Mesenchymal stem cell (in vitro differentiated cells and primary cell): ENCODE data around the gene SRMS.

Experiments
- DNase-seq: peaks from one replicate; pipeline ENCODE4 v3.0.0-alpha.2; 2013
- H2AFZ ChIP-seq: one replicate; pipeline ENCODE4 v1.6.1; 2013; ENCODE audit warnings: low read depth, mild to moderate bottlenecking, control low read depth, inconsistent platforms, low read length, moderate library complexity
- H2AK5ac ChIP-seq: 2 replicates; pipeline ENCODE4 v1.6.1; 2013; ENCODE audit warnings: low read length, moderate library complexity, mild to moderate bottlenecking, inconsistent platforms; ENCODE audit not compliant: severe bottlenecking
- H2BK120ac ChIP-seq: one replicate; pipeline ENCODE4 v1.6.1; 2013; ENCODE audit warnings: low read depth, mild to moderate bottlenecking, inconsistent platforms, low read length, moderate library complexity
- H2BK12ac ChIP-seq, 2 experiments: one replicate each; pipeline ENCODE4 v1.6.1; 2013; ENCODE audit warnings: inconsistent platforms in 2 of 2, low read length in 2 of 2, mild to moderate bottlenecking in 2 of 2, moderate library complexity in 2 of 2, control low read depth in 1 of 2
- H2BK15ac ChIP-seq: one replicate; pipeline ENCODE4 v1.6.1; 2013; ENCODE audit warnings: mild to moderate bottlenecking, low read depth, inconsistent platforms; ENCODE audit not compliant: poor library complexity, severe bottlenecking
- H2BK5ac ChIP-seq: 2 replicates; pipeline ENCODE4 v1.6.1; 2013; ENCODE audit warnings: low read depth, mild to moderate bottlenecking, low read length, control low read depth, inconsistent platforms; ENCODE audit not compliant: poor library complexity, severe bottlenecking
- H3K14ac ChIP-seq, 2 experiments: one replicate each; pipeline ENCODE4 v1.6.1; 2013; ENCODE audit warnings: inconsistent platforms in 2 of 2, low read length in 2 of 2, control low read depth in 1 of 2, mild to moderate bottlenecking in 1 of 2, moderate library complexity in 1 of 2
- H3K18ac ChIP-seq, 2 experiments: one replicate each; pipeline ENCODE4 v1.6.1; 2013; ENCODE audit warnings: inconsistent platforms in 2 of 2, low read length in 2 of 2, control low read depth in 1 of 2, low read depth in 1 of 2, mild to moderate bottlenecking in 1 of 2
- H3K23ac ChIP-seq, 2 experiments: one replicate each; pipeline ENCODE4 v1.6.1; 2013; ENCODE audit warnings: inconsistent platforms in 2 of 2, low read length in 2 of 2, mild to moderate bottlenecking in 2 of 2, moderate library complexity in 2 of 2, control low read depth in 1 of 2
- H3K27ac ChIP-seq: 2 replicates; pipeline ENCODE4 v1.5.1; 2013; ENCODE audit warnings: mild to moderate bottlenecking, moderate library complexity, low read length, control low read depth, inconsistent platforms; ENCODE audit not compliant: poor library complexity, severe bottlenecking
- H3K27me3 ChIP-seq, 2 experiments: 2 replicates each; pipeline versions ENCODE4 v1.6.1 to v1.7.0; 2013; ENCODE audit warnings: low read length in 2 of 2, mild to moderate bottlenecking in 2 of 2, moderate library complexity in 2 of 2, control low read depth in 1 of 2, inconsistent platforms in 1 of 2; ENCODE audit not compliant: control insufficient read depth in 1 of 2, insufficient read depth in 1 of 2
- H3K36me3 ChIP-seq, 2 experiments: 2 replicates each; pipeline versions ENCODE4 v1.6.1 to v1.7.0; 2013; ENCODE audit warnings: low read length in 2 of 2, control low read depth in 1 of 2, inconsistent platforms in 1 of 2, low read depth in 1 of 2, mild to moderate bottlenecking in 1 of 2; ENCODE audit not compliant: insufficient read depth in 2 of 2, control insufficient read depth in 1 of 2
- H3K4ac ChIP-seq, 2 experiments: one replicate each; pipeline ENCODE4 v1.6.1; 2013; ENCODE audit warnings: inconsistent platforms in 2 of 2, low read length in 2 of 2, mild to moderate bottlenecking in 2 of 2, moderate library complexity in 2 of 2, control low read depth in 1 of 2, low read depth in 1 of 2
- H3K4me1 ChIP-seq: 2 replicates; pipeline ENCODE4 v1.6.1; 2013; ENCODE audit warnings: low read depth, low read length, control low read depth; ENCODE audit not compliant: control insufficient read depth, insufficient read depth
- H3K4me2 ChIP-seq: 2 replicates; pipeline ENCODE4 v1.6.1; 2013; ENCODE audit warnings: low read length, mild to moderate bottlenecking, inconsistent platforms; ENCODE audit not compliant: poor library complexity, severe bottlenecking
- H3K4me3 ChIP-seq, 2 experiments: 2 replicates each; pipeline versions ENCODE4 v1.5.1 to v1.7.0; 2013; ENCODE audit warnings: low read length in 2 of 2, mild to moderate bottlenecking in 2 of 2, control low read depth in 1 of 2, low read depth in 1 of 2; ENCODE audit not compliant: insufficient read depth in 1 of 2
- H3K79me1 ChIP-seq: replicated peaks from 2 replicates; pipeline ENCODE4 v1.6.1; 2013; ENCODE audit warnings: mild to moderate bottlenecking, control low read depth, low read length, inconsistent platforms; ENCODE audit not compliant: poor library complexity, severe bottlenecking
- H3K9ac ChIP-seq: 2 replicates; pipeline ENCODE4 v1.7.0; 2013; ENCODE audit warnings: mild to moderate bottlenecking, low read length, moderate library complexity
- H3K9me3 ChIP-seq: 2 replicates; pipeline ENCODE4 v1.7.0; 2013; ENCODE audit warnings: mild to moderate bottlenecking, low read length; ENCODE audit not compliant: control insufficient read depth
- H4K8ac ChIP-seq: one replicate; pipeline ENCODE4 v1.6.1; 2013; ENCODE audit warnings: inconsistent platforms, mild to moderate bottlenecking, low read length, moderate library complexity
- H4K91ac ChIP-seq: one replicate; pipeline ENCODE4 v1.6.1; 2013; ENCODE audit warnings: mild to moderate bottlenecking, low read length, inconsistent platforms
- WGBS: methylation state at CpG from one replicate; pipeline ENCODE4 v1.1.7; 2013; ENCODE audit warnings: mixed read lengths; 5-methylcytosine and 5-hydroxymethylcytosine counted together

The SRMS gene

GRCh38 chr20:63578224-63579016, 30.9 kb upstream of the SRMS start:
- H3K27me3 ChIP-seq: peaks cover 0 to 32% of the 10 kb centered on the region in 2 experiments
- 90% methylated on average over 19 of the region's 26 CpGs for WGBS
- H3K4me2 ChIP-seq: no peak overlapping the region
- H2BK120ac ChIP-seq: no peak overlapping the region
- H3K4me3 ChIP-seq: no peak overlapping the region
- no peak overlapping the region for H2AFZ ChIP-seq
- H2BK15ac ChIP-seq: no peak overlapping the region
- H4K91ac ChIP-seq: no peak overlapping the region
- H2BK5ac ChIP-seq: no peak overlapping the region
- H3K9ac ChIP-seq: no peak overlapping the region
- H3K79me1 ChIP-seq: peaks cover 4% of the 10 kb centered on the region
- H3K14ac ChIP-seq: no peak overlapping the region
- no peak overlapping the region for H3K23ac ChIP-seq
- H2BK12ac ChIP-seq: no peak overlapping the region
- no peaks in the 10 kb centered on the region for H3K9me3 ChIP-seq
- H3K27ac ChIP-seq: no peak overlapping the region
- H3K4ac ChIP-seq: no peak overlapping the region
- H3K4me1 ChIP-seq: peaks cover 17% of the 10 kb centered on the region
- H2AK5ac ChIP-seq: no peak overlapping the region
- no peak overlapping the region for H4K8ac ChIP-seq
- no peaks in the 10 kb centered on the region for H3K36me3 ChIP-seq
- H3K18ac ChIP-seq: no peak overlapping the region
- DNase-seq: no peak

- Histone ChIP-seq H3K4me2 (no peak overlapping the region), H3K23ac (no peak overlapping the region), H3K18ac (no peak overlapping the region), H2BK15ac (no peak overlapping the region), H3K36me3 (peaks cover 2 to 8% of the 10 kb centered on the region in 2 experiments), H2AFZ (no peak overlapping the region), H3K4me1 (peaks cover 25% of the 10 kb centered on the region), H4K8ac (no peak overlapping the region), H2AK5ac (no peak overlapping the region), H4K91ac (no peak overlapping the region), H3K9me3 (no peaks in the 10 kb centered on the region), H3K4me3 (no peak overlapping the region), H2BK12ac (no peak overlapping the region), H2BK120ac (no peak overlapping the region), H3K79me1 (peaks cover 14% of the 10 kb centered on the region), H3K4ac (no peak overlapping the region), H2BK5ac (no peak overlapping the region), H3K27ac (no peak overlapping the region), H3K27me3 (peaks cover 0 to 32% of the 10 kb centered on the region in 2 experiments), H3K14ac (no peak overlapping the region), H3K9ac (no peak overlapping the region)
- WGBS: 95% methylated on average over 19 of the region's 19 CpGs
- DNase-seq: no peak
These were observed 29.9 kb upstream of the SRMS start for GRCh38 chr20:63577317-63577894.

GRCh38 chr20:63576311-63576710, 28.8 kb upstream of the SRMS start:
- DNase-seq: no peak
- H4K91ac ChIP-seq: no peak overlapping the region
- no peak overlapping the region for H3K18ac ChIP-seq
- H3K27ac ChIP-seq: no peak overlapping the region
- H3K27me3 ChIP-seq: peaks cover 0 to 29% of the 10 kb centered on the region in 2 experiments
- no peak overlapping the region for H3K4me3 ChIP-seq
- H3K36me3 ChIP-seq: peaks cover 8 to 14% of the 10 kb centered on the region in 2 experiments
- no peak overlapping the region for H2AK5ac ChIP-seq
- H3K9ac ChIP-seq: no peak overlapping the region
- H3K14ac ChIP-seq: no peak overlapping the region
- H3K79me1 ChIP-seq: peaks cover 19% of the 10 kb centered on the region
- 96% methylated on average over 5 of the region's 7 CpGs for WGBS
- H2AFZ ChIP-seq: no peak overlapping the region
- peaks cover 28% of the 10 kb centered on the region for H3K4me1 ChIP-seq
- H2BK12ac ChIP-seq: no peak overlapping the region
- H3K9me3 ChIP-seq: no peaks in the 10 kb centered on the region
- H2BK120ac ChIP-seq: no peak overlapping the region
- no peak overlapping the region for H2BK5ac ChIP-seq
- no peak overlapping the region for H3K23ac ChIP-seq
- H2BK15ac ChIP-seq: no peak overlapping the region
- no peak overlapping the region for H4K8ac ChIP-seq
- H3K4ac ChIP-seq: no peak overlapping the region
- H3K4me2 ChIP-seq: no peak overlapping the region
